ENCODE results near the gene CYTH2.

CYTH2 gene

GRCh38 chr19:48469289-48469881 lies at the start of gene CYTH2:
CYTH2 (plus strand) TSS chr19:48469369; CDS start chr19:48469508, 139 bp downstream.
- peak; percentile 32 for DNase-seq (ENCODE audit: low read depth, low spot score)

GRCh38 chr19:48421548-48421947 lies 47.6 kb upstream of the CYTH2 start:
- DNase-seq (ENCODE audit: low read depth, low spot score), result no peak

GRCh38 chr19:48424694-48425219 lies 44.4 kb upstream of the CYTH2 start:
- DNase-seq (ENCODE audit: low read depth, low spot score), result no peak

GRCh38 chr19:48428670-48429069 lies 40.5 kb upstream of the CYTH2 start:
- no peak for DNase-seq (ENCODE audit: low read depth, low spot score)

- DNase-seq (ENCODE audit: low read depth, low spot score), result no peak
Measured at GRCh38 chr19:48433337-48433736, 35.8 kb upstream of the CYTH2 start.

- DNase-seq (ENCODE audit: low read depth, low spot score), result no peak
Measured at GRCh38 chr19:48436586-48436985, 32.6 kb upstream of the CYTH2 start.

- no peak for DNase-seq (ENCODE audit: low read depth, low spot score)
Measured at GRCh38 chr19:48441360-48442050, 27.7 kb upstream of the CYTH2 start.

- DNase-seq (ENCODE audit: low read depth, low spot score), result no peak
Measured at GRCh38 chr19:48442116-48443035, 26.8 kb upstream of the CYTH2 start.

- DNase-seq (ENCODE audit: low read depth, low spot score), result no peak
Measured at GRCh38 chr19:48443256-48443655, 25.9 kb upstream of the CYTH2 start.

- no peak for DNase-seq (ENCODE audit: low read depth, low spot score)
Measured at GRCh38 chr19:48443731-48444128, 25.4 kb upstream of the CYTH2 start.

- no peak for DNase-seq (ENCODE audit: low read depth, low spot score)
Measured at GRCh38 chr19:48444129-48444935, 24.8 kb upstream of the CYTH2 start.

GRCh38 chr19:48444936-48445200 lies 24.3 kb upstream of the CYTH2 start:
- no peak for DNase-seq (ENCODE audit: low read depth, low spot score)

- DNase-seq (ENCODE audit: low read depth, low spot score), result no peak
Measured at GRCh38 chr19:48445256-48445605, 23.9 kb upstream of the CYTH2 start.

GRCh38 chr19:48445606-48446481 lies 23.3 kb upstream of the CYTH2 start, which contains the start of gene GRWD1:
GRWD1 (plus strand) TSS chr19:48445983; CDS start chr19:48446006, 23 bp downstream.
- DNase-seq (ENCODE audit: low read depth, low spot score), result peak; percentile 95

- DNase-seq (ENCODE audit: low read depth, low spot score), result no peak
Measured at GRCh38 chr19:48446579-48446978, 22.6 kb upstream of the CYTH2 start.

GRCh38 chr19:48448563-48448962 lies 20.6 kb upstream of the CYTH2 start:
- no peak for DNase-seq (ENCODE audit: low read depth, low spot score)

- DNase-seq (ENCODE audit: low read depth, low spot score), result no peak
Measured at GRCh38 chr19:48450441-48450840, 18.7 kb upstream of the CYTH2 start.

GRCh38 chr19:48450863-48451262 lies 18.3 kb upstream of the CYTH2 start:
- DNase-seq (ENCODE audit: low read depth, low spot score), result no peak

- DNase-seq (ENCODE audit: low read depth, low spot score), result no peak
Measured at GRCh38 chr19:48451624-48452023, 17.5 kb upstream of the CYTH2 start.

All from activated CD4-positive, CD25-positive, alpha-beta regulatory T cell treated with anti-CD3 and anti-CD28 coated beads, Interleukin-2, amount 50 U/mL, for 16 hours (primary cell).